Astrocyte (in vitro differentiated cells and primary cell): ENCODE data around the gene MRTFA.

Experiments used
- CTCF ChIP-seq: IDR thresholded peaks from 2 replicates; pipeline ENCODE4 v1.5.1; 2011; ENCODE audit warnings: low read depth, mild to moderate bottlenecking, inconsistent platforms, low read length, moderate library complexity; ENCODE audit not compliant: insufficient read depth
- EZH2 ChIP-seq: IDR thresholded peaks from 2 replicates; pipeline ENCODE4 v1.6.1; 2012; ENCODE audit warnings: mild to moderate bottlenecking, low read length, inconsistent platforms; ENCODE audit not compliant: insufficient read depth

- TF ChIP-seq CTCF, result peak; percentile 73
- no peak for TF ChIP-seq EZH2
Measured at GRCh38 chr22:40487663-40488249, 148.8 kb downstream of the MRTFA start.
